ENCODE results near the gene TTC3. TPM values are rescaled to one million over a fixed set of nuclear protein-coding genes. Genes with fewer than 3 reads are reported as not detected.
A peak's percentile ranks its signal among the peaks of the same experiment; 100 is the strongest.

Gene TTC3
- total and polyA plus RNA-seq, 8 donors = 103 to 214 (median 191) TPM

- no peak for DNase-seq
- Histone ChIP-seq H3K4me3 (no peak overlapping the region), H3K36me3 (peaks cover 0 to 61% of the 10 kb centered on the region in 2 donors), H3K4me1 (no peaks in the 10 kb centered on the region), H3K27ac (no peak overlapping the region), H3K9me3 (no peaks in the 10 kb centered on the region), H3K27me3 (no peaks in the 10 kb centered on the region)
- no peak for ATAC-seq
- intact Hi-C loops (cut with DNase I) = no loop called here
- TF ChIP-seq CTCF (IDR thresholded peaks at IDR 0.05) = no peak
Measured at GRCh38 chr21:37146320-37147235, 73.5 kb downstream of the TTC3 start.

- Histone ChIP-seq H3K27ac (no peak overlapping the region), H3K4me1 (peaks cover 0 to 7% of the 10 kb centered on the region in 2 donors), H3K36me3 (peaks cover 0 to 77% of the 10 kb centered on the region in 2 donors), H3K27me3 (no peaks in the 10 kb centered on the region), H3K9me3 (no peaks in the 10 kb centered on the region), H3K4me3 (no peak overlapping the region)
- intact Hi-C loops (cut with DNase I) = no loop called here
- no peak for TF ChIP-seq CTCF (IDR thresholded peaks at IDR 0.05)
- ATAC-seq = no peak
- DNase-seq = no peak
Measured at GRCh38 chr21:37149411-37149810, 76.4 kb downstream of the TTC3 start.

- DNase-seq = peak in 1 of 4 donors; percentile 63
- Histone ChIP-seq H3K4me1 (peaks cover 0 to 7% of the 10 kb centered on the region in 2 donors), H3K9me3 (no peaks in the 10 kb centered on the region), H3K36me3 (peaks cover 0 to 62% of the 10 kb centered on the region in 2 donors), H3K27ac (peak overlapping the region; percentile 41 to 54), H3K27me3 (no peaks in the 10 kb centered on the region), H3K4me3 (no peak overlapping the region)
- peak; percentile 74 for ATAC-seq
- intact Hi-C loops (cut with DNase I) = no loop called here
- no peak for TF ChIP-seq CTCF (IDR thresholded peaks at IDR 0.05)
Measured at GRCh38 chr21:37153196-37153934, 80.3 kb downstream of the TTC3 start.

- Histone ChIP-seq H3K36me3 (peaks cover 0 to 62% of the 10 kb centered on the region in 2 donors), H3K27ac (peak overlapping the region; percentile 41 to 54), H3K4me1 (peaks cover 0 to 7% of the 10 kb centered on the region in 2 donors), H3K27me3 (no peaks in the 10 kb centered on the region), H3K4me3 (no peak overlapping the region), H3K9me3 (no peaks in the 10 kb centered on the region)
- TF ChIP-seq CTCF (IDR thresholded peaks at IDR 0.05) = no peak
- intact Hi-C loops (cut with DNase I) = no loop called here
- ATAC-seq (peak; percentile 73), DNase-seq (no peak)
Measured at GRCh38 chr21:37153935-37154350, 80.9 kb downstream of the TTC3 start.

GRCh38 chr21:37155186-37155585, 82.1 kb downstream of the TTC3 start:
- intact Hi-C loops (cut with DNase I) = no loop called here
- Histone ChIP-seq H3K4me3 (no peak overlapping the region), H3K36me3 (peaks cover 0 to 60% of the 10 kb centered on the region in 2 donors), H3K27ac (no peak overlapping the region), H3K4me1 (peaks cover 0 to 7% of the 10 kb centered on the region in 2 donors), H3K27me3 (no peaks in the 10 kb centered on the region), H3K9me3 (no peaks in the 10 kb centered on the region)
- TF ChIP-seq CTCF (IDR thresholded peaks at IDR 0.05) = peak in 1 of 2 donors; percentile 13
- ATAC-seq (no peak), DNase-seq (no peak)
